ENCODE results near the gene UBR3. TPM values are rescaled to one million over a fixed set of nuclear protein-coding genes. Genes with fewer than 3 reads are reported as not detected.

Gene UBR3
- total RNA-seq, 1 experiment from 2014 or later: 24.5 TPM

DNA sequence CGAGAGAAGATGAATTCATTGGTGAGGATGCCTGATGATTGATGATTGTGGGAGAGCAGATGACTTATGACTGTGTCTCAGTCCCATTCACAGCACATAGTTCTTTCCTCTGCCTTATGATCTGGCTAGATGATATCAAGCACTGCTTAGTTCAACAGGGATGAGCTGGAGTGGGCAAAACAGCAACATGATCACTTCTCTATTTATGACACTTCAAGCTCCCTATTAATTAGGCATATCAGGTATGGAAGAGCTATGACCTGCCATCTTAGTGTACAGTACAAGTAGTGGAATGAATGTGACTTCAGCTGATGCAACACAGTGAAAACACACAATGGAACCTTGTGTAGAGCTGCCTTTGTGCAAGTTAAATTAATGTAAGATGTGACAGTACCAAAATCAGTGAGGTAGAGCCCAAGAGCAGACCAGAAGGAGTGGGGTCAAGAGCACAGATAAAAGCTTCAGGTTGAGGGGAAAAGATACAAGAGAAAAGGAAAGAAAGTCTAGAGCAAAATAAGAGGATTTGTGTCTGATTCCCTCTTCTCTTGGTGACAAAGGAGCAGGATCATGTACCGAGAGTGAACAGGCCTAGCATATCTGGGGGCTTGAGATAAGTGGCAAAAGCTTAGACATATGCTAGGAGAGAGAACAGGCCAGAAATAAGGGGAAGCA is 257.7 kb downstream of the UBR3 start:
- H3K27me3 ChIP-seq: no peaks in the 10 kb centered on the region
- peaks cover 11% of the 10 kb centered on the region for H3K36me3 ChIP-seq
- no peak for DNase-seq
- H3K9me3 ChIP-seq: no peaks in the 10 kb centered on the region
- no peak overlapping the region for H3K4me3 ChIP-seq

DNA sequence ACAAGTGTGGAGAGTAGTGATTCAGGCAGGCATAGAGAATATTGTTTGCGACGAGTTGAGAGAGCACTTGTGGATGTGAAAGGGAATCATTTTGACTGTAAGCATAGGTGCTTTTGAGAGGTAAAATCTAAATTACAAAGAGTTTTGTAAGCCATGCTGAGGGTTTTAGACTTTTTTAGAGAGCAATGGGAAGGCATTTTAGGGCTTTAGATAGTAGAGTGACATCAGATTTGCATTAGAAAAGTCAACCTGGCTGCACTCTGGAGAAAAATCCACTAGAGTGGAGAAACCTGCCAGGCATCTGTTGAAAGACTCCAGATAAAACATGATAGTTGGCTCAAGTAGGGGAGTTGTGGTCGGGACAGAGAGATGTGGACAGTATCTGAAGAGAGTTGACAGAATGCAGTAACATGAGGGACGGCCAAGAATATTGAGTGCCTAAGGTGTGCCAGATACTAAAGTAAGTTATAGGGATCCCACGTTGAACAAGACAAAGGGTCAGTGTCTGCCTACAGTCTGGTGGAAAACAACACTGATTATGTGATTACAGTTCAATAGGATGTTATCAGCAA is 258.9 kb downstream of the UBR3 start:
- Histone ChIP-seq H3K36me3 (peaks cover 8% of the 10 kb centered on the region), H3K27me3 (no peaks in the 10 kb centered on the region), H3K4me3 (no peak overlapping the region), H3K9me3 (no peaks in the 10 kb centered on the region)
- DNase-seq: no peak

DNA sequence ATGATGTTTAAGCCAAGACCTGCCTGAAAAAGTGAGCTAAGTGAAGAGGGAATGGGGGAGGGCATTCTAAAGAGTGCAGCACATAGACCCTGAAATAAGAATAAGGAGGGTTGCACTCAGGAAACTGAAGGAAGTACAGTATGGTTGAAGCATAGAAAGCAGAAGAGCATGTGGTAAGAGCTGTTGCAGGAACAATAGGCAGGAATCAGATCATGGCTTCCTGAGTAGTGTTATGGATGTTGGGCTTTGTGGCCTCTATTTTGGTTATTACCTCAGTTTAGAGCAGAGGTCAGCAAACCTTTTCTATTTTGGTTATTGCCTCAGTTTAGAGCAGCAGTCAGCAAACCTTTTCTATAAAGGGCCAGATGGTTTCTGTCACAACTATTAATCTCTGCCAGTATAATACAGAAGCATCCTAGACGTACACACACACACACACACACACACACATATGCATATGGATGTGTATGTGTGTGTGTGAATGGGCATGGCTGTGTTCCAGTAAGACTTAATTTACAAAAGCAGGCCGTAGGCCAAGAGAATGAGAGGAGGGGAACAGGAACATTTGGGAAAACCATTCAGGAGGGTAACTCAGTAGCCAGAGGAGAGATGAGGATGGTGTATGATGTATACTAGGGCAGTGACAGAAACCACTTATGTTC is 259.6 kb downstream of the UBR3 start:
- DNase-seq: no peak

DNA sequence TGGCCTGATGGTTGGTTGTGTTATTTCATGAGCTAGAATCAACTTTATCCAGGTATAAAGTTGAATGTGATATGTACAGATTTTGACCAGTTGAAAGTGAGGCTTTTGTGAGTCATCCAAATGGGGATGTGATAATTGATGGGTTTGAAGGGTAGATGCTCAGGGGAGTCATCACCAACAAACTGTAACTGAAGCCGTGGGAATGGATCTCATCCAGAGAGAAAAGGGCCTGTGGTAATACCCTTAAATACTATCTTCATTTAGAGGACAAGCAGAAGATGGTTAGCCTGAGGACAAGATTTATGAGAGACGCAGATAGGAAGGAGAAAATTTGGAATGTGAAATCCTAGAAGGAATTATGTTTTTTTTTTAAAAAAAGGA is 260.1 kb downstream of the UBR3 start:
- no peak for DNase-seq
- H3K36me3 ChIP-seq: peaks cover 6% of the 10 kb centered on the region
- H3K27me3 ChIP-seq: no peaks in the 10 kb centered on the region
- H3K9me3 ChIP-seq: no peaks in the 10 kb centered on the region
- no peak overlapping the region for H3K4me3 ChIP-seq

More for the DNA sequence above, 259.6 kb downstream of the UBR3 start:
- no peaks in the 10 kb centered on the region for H3K27me3 ChIP-seq
- H3K36me3 ChIP-seq: peaks cover 8% of the 10 kb centered on the region
- H3K4me3 ChIP-seq: no peak overlapping the region
- H3K9me3 ChIP-seq: no peaks in the 10 kb centered on the region

DNA sequence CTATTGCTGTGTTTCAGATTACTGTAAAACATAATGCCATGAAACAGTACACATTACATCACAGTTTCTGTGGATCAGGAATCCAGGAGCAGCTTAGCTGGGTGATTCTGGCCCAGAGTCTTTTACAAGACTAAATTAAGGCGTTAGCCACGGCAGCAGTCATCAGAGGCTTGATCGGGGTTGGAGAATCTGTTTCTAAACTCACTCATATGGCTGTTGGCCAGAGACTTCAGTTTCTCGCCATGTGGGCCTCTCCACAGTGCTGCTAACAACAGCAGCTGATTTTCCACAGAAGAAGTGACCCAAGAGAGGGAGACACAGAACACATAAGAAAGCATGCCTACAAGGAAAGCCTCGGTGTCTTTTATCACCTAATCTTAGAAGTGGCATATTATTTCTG is 261.5 kb downstream of the UBR3 start:
- no peak for DNase-seq
- H3K27me3 ChIP-seq: no peaks in the 10 kb centered on the region
- H3K36me3 ChIP-seq: peaks cover 6% of the 10 kb centered on the region
- no peaks in the 10 kb centered on the region for H3K9me3 ChIP-seq
- H3K4me3 ChIP-seq: no peak overlapping the region

DNA sequence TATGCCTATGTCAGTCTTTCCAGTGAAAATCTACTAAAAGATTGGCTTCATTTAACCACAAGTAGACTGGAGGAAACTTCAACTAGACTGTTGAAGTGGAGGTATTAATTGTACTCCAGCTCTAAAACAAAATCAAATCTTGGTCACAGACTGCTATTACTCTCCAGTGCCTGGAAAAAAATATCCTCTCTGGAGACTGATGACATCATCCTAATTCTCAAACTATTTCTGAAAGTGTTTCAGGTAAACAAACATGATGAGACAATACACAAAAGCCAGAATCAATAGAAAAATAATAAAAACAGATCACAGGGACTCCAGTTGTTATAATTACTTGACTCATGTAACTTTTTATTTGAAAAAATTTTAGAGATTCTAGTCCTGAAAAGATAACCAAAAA is 263.0 kb downstream of the UBR3 start:
- no peaks in the 10 kb centered on the region for H3K36me3 ChIP-seq
- no peaks in the 10 kb centered on the region for H3K9me3 ChIP-seq
- H3K4me3 ChIP-seq: no peak overlapping the region
- DNase-seq: no peak
- no peaks in the 10 kb centered on the region for H3K27me3 ChIP-seq

DNA sequence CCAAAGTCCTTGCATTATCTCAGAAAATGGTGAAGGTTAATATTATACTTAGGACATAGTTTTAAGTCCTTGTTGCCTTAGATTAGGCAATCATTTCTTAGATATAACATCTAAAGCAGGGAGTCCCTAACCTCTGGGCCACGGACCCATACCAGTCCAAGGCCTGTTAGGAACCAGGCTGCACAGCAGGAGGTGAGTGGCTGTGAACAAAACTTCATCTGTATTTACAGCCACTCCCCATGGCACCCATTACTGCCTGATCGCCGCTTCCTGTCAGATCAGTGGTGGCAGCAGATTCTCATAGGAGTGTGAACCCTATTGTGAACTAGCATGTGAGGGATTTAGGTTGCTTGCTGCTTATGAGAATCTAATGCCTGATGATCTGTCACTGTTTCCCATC is 264.2 kb downstream of the UBR3 start:
- Histone ChIP-seq H3K4me3 (no peak overlapping the region), H3K9me3 (no peaks in the 10 kb centered on the region), H3K36me3 (no peaks in the 10 kb centered on the region), H3K27me3 (no peaks in the 10 kb centered on the region)
- DNase-seq: no peak

DNA sequence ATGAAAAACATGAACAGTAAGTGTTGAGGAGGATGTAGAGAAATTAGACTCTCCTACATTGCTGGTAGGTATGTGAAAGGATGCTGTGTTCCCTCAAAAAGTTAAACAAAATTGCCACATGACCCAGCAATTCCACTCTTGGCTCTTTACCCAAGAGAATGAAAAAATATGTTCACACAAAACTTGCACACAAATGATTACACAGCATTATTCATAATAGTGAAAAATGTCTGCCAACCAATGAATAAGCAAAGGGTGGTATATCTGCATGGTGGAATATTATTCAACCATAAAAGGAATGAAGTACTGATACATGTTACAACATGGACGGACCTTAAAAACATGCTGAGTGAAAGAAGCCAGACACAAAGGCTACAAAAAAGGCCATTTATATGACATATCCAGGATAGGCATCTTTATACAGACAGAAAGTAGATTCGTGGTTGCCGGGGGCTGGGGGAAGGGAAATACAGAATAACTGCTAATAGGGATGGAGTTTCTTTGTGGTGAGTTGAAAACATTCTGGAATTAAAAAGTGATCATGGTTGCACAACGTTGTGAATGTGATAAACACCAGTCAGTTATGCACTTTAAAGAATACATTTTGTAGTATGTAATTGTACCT is 265.3 kb downstream of the UBR3 start:
- DNase-seq: no peak
- no peaks in the 10 kb centered on the region for H3K36me3 ChIP-seq

DNA sequence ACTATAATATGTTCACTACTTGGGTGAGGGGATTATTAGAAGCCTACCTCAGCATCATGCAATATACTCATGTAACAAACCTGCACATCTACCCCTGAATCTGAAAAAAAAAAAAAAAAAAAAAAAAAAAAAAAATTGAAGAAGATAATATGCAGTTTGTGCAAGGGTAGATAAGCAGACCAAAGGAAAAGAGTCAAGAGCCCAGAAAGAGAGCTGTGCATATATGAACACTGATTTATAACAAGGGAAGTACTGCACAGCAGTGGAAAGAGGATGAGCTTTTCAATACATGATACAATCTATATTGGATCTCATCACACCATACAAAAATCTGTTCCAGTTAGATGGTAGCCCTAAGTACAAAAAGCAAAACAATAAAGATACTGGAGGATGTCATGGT is 268.1 kb downstream of the UBR3 start:
- no peaks in the 10 kb centered on the region for H3K27me3 ChIP-seq
- no peak for DNase-seq
- no peaks in the 10 kb centered on the region for H3K9me3 ChIP-seq
- no peak overlapping the region for H3K4me3 ChIP-seq
- H3K36me3 ChIP-seq: no peaks in the 10 kb centered on the region

More for the DNA sequence above, 265.3 kb downstream of the UBR3 start:
- H3K4me3 ChIP-seq: no peak overlapping the region
- no peaks in the 10 kb centered on the region for H3K27me3 ChIP-seq
- H3K9me3 ChIP-seq: no peaks in the 10 kb centered on the region

DNA sequence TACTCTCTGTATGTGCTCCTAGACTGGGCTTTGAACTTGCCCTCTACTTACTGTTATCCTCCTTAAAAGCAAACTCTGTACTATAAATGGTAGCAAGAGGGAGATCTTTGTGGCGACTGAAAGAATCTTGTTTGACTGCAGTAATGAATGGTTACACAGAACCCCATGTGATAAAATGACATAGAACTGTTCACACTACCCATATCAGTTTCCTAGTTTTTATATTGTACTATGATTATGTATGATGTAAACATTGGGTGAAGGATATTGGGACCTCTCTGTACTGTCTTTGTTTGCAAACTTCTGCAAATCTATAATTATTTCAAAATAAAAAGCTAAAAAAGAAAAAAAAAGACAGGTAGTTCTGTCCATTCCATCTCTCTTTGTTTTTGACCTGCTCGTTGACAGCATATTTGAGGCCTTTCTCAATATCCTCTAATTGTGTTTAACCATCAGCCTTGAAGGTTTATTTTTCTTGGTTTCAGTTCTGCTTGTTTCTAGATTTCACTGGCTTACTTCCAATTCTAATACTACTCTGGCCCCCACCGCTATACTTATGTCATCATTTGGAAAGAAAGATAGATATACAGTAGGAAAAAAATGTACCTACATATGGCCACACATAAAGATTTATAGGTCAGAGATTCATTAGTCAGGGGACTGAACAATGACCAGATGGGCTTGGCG is 271.5 kb downstream of the UBR3 start:
- Histone ChIP-seq H3K27me3 (no peaks in the 10 kb centered on the region), H3K4me3 (no peak overlapping the region), H3K36me3 (no peaks in the 10 kb centered on the region), H3K9me3 (no peaks in the 10 kb centered on the region)
- DNase-seq: no peak

DNA sequence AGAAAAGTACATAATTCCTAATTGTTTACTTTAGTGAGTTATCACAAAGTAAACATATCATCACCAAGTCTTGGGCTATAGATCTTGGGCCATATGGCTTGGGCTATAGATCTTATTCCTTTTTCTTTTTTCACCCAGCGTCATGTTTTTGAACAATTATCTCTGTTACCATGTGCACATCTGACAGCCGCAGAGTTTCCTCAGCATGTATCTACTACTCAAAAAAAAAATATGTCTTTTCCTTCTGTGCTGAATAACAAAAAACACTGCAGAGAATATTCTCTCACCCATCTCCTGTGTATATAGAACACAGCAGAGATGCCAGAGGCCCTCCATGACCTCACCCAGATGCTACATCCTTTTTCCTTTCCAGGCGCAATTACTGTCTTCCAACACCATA is 274.5 kb downstream of the UBR3 start:
- Histone ChIP-seq H3K36me3 (no peaks in the 10 kb centered on the region), H3K27me3 (no peaks in the 10 kb centered on the region), H3K9me3 (no peaks in the 10 kb centered on the region), H3K4me3 (no peak overlapping the region)
- no peak for DNase-seq

DNA sequence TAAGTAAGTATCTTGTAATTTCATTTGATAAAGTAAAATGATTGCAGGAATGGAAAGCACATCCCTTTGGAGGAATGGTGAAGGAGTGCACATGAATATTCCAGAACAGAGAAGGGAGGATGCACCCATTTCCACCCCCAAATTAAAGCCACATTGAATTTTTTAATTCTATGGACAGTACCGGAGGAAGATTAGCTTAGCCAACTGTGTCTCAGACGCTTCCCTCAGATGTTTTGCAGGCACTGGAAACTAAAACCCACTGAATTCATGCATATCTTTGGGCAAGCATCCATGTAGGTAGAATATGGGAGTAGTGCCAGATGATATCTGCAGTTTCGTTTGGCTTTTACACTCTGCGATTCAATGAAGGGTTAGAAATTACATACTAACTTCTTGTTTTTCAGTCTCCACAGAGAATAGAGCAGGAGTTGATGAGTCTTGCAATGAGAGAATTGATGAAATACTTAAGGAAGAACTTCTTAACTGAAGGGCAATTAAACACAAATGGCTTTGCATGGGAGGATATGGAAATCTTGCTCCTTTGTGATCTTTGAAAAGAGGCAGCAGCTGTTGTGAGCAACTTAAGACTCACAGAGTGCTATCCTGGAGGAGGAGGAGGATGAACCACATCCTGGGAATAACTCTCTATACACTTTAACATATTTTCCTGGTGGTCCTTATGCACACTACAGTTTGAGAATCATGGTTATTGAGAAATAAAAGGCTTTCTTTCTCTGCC is 279.0 kb downstream of the UBR3 start:
- H3K4me3 ChIP-seq: no peak overlapping the region

DNA sequence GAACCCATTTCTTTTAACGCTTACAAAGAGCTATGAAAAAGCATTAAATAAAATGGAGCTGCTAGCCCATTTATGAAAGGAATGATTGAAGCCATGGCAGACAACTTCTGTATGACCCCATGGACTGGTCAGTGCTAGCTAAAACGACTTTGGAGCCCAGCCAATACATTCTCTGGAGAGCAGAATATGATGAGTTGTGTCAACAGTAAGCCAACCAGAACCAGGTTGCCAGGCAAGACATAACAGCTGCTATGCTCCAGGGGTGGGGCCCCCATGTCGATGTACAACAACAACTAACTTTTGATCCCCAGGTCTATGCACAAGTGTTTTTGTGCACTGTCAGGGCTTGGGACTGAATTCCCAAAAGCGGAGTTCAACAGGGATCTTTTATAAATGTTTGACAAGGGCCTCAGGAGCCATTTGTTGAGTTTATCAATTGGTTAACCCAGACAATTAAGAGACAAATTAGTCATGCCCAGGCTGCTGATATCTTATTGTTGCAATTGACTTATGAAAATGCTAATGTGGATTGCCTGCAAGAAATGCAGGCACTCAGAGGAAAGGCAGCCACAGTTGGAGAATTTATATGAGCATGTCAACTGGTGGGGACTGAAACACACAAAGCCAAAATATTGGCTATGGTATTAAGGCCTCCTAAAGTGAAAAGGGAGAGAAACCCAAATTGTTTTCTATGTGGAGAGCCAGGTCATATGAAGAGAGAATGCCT is 286.1 kb downstream of the UBR3 start:
- Histone ChIP-seq H3K36me3 (no peaks in the 10 kb centered on the region), H3K27me3 (no peaks in the 10 kb centered on the region), H3K9me3 (no peaks in the 10 kb centered on the region), H3K4me3 (no peak overlapping the region)
- DNase-seq: no peak

More for the DNA sequence above, 279.0 kb downstream of the UBR3 start:
- H3K36me3 ChIP-seq: no peaks in the 10 kb centered on the region
- H3K27me3 ChIP-seq: no peaks in the 10 kb centered on the region
- H3K9me3 ChIP-seq: no peaks in the 10 kb centered on the region
- DNase-seq: no peak

DNA sequence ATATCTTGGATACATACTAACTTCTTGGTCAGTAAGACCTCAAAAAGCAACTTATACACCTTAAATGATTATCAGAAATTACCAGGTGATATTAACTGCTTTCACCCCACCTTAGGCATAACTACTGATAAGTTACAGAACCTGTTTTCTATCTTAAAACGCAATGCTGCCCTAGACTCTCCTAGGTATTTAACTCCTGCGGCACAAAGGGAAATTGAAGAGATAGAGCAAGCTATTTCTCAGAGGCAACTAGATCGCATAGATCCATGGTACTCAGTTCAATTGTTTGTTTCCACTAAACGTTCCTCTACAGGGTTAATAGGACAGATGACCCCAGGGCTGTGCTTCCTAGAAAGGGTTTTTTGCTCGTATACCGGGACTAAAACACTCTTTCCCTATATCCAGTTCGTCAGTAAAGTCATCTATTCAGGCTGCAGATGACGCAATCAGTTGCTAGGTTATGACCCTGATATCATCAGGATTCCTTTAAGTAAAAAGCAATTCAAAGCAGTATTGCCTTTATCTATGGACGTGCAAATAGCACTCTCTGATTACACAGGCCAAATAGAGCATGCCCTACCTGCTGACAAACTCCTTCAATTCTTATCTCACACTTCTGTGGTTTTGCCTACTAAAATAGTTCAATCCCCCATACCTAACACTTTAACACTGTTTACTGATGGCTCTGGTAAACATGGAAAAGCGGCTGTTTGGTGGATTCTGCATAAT is 288.4 kb downstream of the UBR3 start:
- DNase-seq: no peak
- no peaks in the 10 kb centered on the region for H3K36me3 ChIP-seq
- no peaks in the 10 kb centered on the region for H3K27me3 ChIP-seq
- H3K9me3 ChIP-seq: no peaks in the 10 kb centered on the region
- H3K4me3 ChIP-seq: no peak overlapping the region

DNA sequence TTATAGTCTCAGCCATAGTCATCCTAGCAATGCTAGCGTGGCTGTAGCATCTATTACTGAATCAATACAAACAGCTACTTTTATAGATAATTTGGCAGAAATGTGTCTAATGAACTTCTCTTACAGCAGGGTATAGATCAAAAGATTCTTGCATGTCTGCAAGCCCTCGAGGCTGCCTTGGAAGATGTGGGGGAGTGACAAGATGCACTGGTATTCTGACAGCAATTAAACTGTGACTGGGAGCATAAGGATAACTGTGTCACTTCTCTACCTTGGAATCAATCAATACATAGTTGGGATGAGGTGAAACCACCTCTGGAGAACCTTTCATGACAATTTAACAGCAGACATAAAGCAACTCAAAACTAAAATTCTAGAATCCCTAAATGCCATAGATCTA is 291.4 kb downstream of the UBR3 start:
- no peaks in the 10 kb centered on the region for H3K27me3 ChIP-seq
- DNase-seq: no peak
- H3K9me3 ChIP-seq: no peaks in the 10 kb centered on the region
- no peak overlapping the region for H3K4me3 ChIP-seq
- no peaks in the 10 kb centered on the region for H3K36me3 ChIP-seq
